HG03565 (cell line): ENCODE measurements around the gene PTER.

Source experiments
- ATAC-seq: cut with Tn5 transposase; IDR thresholded peaks from one replicate; pipeline ENCODE4 v1.9.1; 2021; ENCODE audit warnings: mild to moderate bottlenecking, moderate library complexity; ENCODE audit not compliant: unreplicated experiment

The PTER gene

GRCh38 chr10:16470747-16471146, 33.9 kb downstream of the PTER start:
- ATAC-seq, result no peak

GRCh38 chr10:16472828-16473227, 36.0 kb downstream of the PTER start:
- ATAC-seq, result no peak

- no peak for ATAC-seq
Observed at GRCh38 chr10:16477757-16478156, 40.9 kb downstream of the PTER start.

GRCh38 chr10:16478801-16479200, 42.0 kb downstream of the PTER start:
- ATAC-seq, result no peak

- ATAC-seq, result no peak
Observed at GRCh38 chr10:16481052-16481728, 44.4 kb downstream of the PTER start.

GRCh38 chr10:16483241-16483917, 46.6 kb downstream of the PTER start:
- ATAC-seq, result peak; percentile 40

- no peak for ATAC-seq
Observed at GRCh38 chr10:16490511-16490910, 53.7 kb downstream of the PTER start.

- no peak for ATAC-seq
Observed at GRCh38 chr10:16491933-16492332, 55.1 kb downstream of the PTER start.

GRCh38 chr10:16493884-16494536, 57.2 kb downstream of the PTER start:
- ATAC-seq, result no peak

GRCh38 chr10:16497911-16498310, 61.1 kb downstream of the PTER start:
- no peak for ATAC-seq

- no peak for ATAC-seq
Observed at GRCh38 chr10:16505161-16505560, 68.4 kb downstream of the PTER start.

- ATAC-seq, result no peak
Observed at GRCh38 chr10:16509996-16510395, 73.2 kb downstream of the PTER start.

- no peak for ATAC-seq
Observed at GRCh38 chr10:16510843-16511242, 74.0 kb downstream of the PTER start.

GRCh38 chr10:16518822-16519221, 82.0 kb downstream of the PTER start:
- no peak for ATAC-seq

GRCh38 chr10:16519250-16519907, 82.6 kb downstream of the PTER start:
- ATAC-seq, result peak; percentile 77

- no peak for ATAC-seq
Observed at GRCh38 chr10:16519908-16520861, 83.4 kb downstream of the PTER start.

- no peak for ATAC-seq
Observed at GRCh38 chr10:16520900-16521299, 84.1 kb downstream of the PTER start.

- ATAC-seq, result no peak
Observed at GRCh38 chr10:16521311-16522016, 84.7 kb downstream of the PTER start, which contains the start of gene C1QL3. Gene C1QL3 (minus strand): TSS chr10:16521879. CDS start chr10:16521065, 814 bp downstream.

- ATAC-seq, result no peak
Observed at GRCh38 chr10:16527452-16527851, 90.6 kb downstream of the PTER start.

GRCh38 chr10:16529853-16530252, 93.0 kb downstream of the PTER start:
- no peak for ATAC-seq
